Kidney capillary endothelial cell (primary cell): ENCODE data around the gene SETD1B.
"Not testable (repeated sequence)": the region's sequence is repeated elsewhere in the genome, so short reads cannot be mapped to it uniquely, and the experiment has no call there.

Experiments used
- DNase-seq: peaks from one replicate; pipeline ENCODE4 v3.0.0-alpha.2; 2018; ENCODE audit warnings: low spot score

Gene SETD1B

DNA sequence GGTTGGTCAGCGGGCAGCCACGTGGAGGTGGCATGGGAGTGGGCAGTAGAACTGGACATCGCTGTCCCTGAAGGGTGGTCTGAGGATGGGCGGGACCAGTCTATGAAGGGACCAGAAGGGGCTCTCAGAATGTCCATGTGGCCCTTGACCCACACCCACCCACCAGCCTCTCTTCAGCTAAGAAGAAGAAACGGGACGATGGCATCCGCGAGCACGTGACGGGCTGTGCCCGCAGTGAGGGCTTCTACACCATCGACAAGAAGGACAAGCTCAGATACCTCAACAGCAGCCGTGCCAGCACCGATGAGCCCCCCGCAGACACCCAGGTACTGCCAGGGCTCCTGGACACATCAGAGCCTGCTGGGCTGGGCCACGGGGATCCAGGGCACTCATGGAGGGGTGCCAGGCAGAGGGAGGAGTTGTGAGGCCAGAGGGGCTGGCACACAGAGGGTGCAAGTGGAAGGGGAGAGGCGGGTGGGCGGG, 21.3 kb downstream of the SETD1B start:
- DNase-seq, result no peak

DNA sequence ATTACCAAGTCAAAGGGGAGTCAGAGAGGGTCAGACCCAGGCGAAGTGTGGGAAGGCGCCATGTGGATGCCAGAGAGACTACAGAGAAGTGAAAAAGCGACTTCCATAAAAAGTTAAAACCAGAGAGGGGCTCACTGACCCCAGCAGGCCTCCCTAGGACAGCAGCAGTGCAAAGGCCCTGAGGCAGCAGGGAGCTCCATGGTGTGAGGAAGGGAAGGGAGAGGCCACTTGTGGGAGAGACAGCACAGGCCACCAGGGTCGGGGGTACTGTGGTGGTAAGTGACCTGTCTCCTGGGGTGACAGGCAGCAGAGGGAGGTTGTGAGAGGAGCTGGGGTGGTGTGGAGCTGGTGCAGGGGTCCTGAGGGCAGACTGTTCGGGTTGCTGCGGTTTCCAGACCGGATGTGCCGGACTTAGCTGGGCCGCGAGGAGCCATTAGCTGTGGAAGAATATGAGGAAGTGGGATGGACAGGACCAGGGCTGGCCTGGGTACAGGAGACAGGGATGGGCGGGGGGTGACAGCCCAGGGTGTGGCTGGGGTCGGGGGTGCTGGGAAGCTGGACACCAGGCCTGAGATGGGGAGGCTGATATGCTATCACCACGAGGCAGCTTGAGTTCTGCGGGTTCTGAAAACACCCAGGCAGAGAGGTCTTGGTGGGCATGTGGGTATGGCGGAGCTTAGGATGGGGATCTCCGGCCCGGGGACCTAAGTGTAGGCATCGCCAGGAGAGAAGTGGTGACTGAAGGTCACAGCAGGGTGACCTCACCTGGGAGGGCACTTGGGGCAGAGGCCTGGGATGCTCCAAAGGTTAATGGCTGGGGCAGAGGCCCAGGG, 22.7 kb downstream of the SETD1B start:
- no peak for DNase-seq

- DNase-seq, result no peak
These were observed 23.7 kb downstream of the SETD1B start for GRCh38 chr12:121827351-121828099.

DNA sequence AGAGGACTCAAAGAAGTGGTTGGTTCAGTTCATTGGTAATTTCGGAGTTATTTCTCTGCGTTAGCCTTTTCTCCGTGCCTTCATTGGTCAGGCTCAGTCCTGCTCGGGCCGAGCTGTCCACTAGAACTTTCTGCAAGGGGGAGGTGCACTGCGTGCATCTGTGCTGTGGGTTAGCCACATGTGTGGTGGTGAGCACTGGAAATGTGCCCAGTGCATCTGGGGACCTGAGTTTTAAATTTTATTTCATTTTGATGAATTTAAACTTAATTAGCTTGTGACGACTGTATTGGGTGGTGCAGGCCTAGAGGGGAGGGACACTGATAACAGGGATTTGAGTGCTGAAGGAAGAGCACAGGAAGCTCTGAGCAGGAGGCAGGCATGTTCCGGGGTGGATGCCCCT, 24.5 kb downstream of the SETD1B start:
- no peak for DNase-seq

DNA sequence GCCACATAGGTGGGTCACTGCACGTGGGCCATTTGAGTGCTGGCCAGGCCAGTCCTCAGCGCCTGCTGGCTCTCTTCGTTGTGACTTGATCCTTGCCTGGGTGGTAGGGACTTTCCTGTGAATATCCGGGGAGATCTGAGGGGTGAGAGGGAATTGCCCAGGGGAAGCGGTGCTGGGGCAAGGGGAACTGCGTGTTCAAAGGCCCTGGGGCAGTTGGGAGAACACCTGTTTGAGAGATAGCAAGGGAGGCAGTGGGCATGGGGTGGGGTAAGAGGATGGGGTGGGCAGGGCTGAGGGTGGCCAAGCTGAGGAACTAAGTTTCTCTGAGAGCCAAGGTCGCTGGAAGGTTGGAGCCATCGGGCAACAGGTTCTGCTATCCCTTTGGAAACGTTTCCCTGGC, 25.0 kb downstream of the SETD1B start:
- no peak for DNase-seq

GRCh38 chr12:121829250-121829918, 25.6 kb downstream of the SETD1B start:
- no peak for DNase-seq

DNA sequence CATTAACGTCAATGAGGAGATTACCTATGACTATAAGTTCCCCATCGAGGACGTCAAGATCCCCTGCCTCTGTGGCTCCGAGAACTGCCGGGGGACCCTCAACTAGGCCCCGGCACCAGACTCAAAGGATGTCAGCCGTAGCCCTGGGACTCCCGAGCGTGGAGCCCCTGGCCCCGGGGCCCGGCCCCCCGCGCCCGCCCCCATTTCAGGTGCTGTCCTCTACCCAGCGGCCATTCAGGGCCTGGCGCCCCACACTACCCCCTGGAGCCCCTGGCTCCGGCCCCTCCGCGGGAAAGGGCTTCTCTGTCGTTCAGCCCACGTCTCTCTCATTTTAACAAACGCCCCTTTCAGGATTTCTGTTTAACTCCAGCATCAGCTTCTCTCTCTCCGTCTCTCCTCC, 26.3 kb downstream of the SETD1B start:
- DNase-seq, result no peak

DNA sequence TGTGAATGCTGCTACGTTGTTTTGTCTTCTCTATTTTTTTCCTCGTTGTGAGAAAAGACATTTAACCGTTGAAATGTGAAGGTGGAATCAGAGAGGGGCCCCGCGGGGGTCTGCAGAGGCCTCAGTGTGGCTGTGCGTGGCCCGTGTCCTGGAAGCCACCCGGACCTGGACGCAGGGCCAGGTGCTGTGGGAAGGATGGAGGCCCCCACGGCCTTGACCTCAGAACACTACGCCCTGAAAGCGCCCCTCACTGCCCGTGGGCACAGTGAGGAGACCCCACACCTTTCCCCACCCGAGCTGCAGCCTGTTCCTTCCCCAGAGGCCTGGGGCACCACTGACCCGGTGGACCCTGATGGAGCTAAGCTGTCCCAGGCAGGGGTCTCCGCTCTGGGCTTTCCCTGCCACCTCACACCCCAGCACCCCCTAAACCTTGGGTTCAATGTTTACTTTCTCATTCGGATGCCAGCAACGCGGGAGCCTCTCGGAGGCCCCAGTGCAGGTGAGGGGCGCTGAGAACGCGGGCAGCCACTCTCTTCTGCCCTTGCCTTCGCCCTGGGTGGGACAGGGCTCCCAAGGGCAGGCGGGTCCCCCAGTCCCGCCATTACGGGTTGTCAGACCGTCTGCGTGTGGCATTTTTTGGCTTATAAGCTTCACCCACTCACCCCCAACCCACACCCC, 26.9 kb downstream of the SETD1B start:
- DNase-seq, result no peak

DNA sequence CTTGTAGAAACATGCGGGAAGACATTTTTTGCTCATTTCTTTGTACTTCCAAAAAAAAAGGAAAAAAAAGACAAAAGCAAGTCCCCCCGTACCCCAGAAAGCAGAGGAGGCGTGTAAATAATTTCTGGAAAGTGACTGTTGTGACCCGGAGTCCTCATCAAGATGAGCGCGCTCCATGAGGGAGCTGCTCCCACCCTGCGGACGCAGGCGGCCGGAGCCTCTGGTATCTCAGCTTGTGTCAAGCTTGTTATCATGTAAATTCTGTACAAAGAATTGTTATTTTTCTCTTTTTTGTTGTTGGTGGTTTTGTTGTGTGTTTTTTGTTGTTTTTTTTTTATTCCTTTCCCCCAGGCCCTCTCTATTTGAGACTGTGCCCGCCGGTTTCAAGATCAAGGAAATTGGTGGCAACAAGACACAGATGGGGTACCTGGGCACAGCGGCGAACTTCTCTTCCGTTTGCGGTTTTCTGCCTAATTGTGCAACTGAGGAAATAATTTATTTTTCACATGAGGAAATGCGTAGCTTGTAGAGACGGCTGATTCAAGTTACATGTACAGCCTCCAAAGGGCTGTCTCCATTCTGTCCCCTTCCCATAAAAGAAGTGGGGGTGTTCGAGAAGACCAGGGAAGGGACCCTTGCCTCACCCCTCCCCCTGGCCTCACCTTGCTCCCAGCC, 27.9 kb downstream of the SETD1B start:
- DNase-seq, result no peak

DNA sequence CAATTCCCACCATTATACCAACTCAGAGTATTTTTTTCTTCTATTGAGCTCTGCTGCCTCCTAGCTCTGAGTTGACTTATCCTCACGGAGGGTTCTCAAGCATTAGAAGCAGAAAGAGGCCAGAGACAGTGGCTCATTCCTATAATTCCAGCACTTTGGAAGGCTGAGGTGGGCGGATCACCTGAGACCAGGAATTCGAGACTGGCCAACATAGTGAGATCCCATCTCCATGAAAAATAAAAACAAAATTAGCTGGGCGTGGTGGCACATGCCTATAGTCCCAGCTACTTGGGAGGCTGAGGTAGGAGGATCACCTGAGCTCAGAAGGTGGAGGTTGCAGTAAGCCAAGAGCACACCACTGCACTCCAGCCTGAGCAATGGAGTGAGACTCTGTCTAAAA, 33.9 kb downstream of the SETD1B start:
- DNase-seq, result no peak

DNA sequence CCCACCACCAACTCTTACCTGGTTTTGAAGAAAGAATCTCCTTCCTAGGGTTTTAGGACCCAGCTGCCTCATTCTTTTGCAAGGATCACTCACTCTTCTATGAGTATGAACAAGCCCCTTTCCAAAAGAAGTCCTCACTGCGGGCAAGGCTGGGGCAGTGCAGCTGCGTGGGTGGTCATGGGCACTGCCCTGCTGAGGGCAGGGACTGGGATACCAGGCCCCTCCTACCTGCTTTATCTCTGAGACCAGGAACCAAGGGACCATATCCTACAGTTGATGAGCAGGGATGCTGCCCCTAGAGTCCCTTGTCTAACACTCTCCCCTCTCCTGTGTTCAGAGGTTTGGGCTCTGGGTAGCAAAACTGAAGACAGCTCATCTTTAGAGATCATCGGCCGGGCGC, 34.3 kb downstream of the SETD1B start:
- no peak for DNase-seq

GRCh38 chr12:121839106-121839992, 35.5 kb downstream of the SETD1B start:
- DNase-seq, result peak; percentile 98

- no peak for DNase-seq
These were observed 36.4 kb downstream of the SETD1B start for GRCh38 chr12:121839993-121840761.

DNA sequence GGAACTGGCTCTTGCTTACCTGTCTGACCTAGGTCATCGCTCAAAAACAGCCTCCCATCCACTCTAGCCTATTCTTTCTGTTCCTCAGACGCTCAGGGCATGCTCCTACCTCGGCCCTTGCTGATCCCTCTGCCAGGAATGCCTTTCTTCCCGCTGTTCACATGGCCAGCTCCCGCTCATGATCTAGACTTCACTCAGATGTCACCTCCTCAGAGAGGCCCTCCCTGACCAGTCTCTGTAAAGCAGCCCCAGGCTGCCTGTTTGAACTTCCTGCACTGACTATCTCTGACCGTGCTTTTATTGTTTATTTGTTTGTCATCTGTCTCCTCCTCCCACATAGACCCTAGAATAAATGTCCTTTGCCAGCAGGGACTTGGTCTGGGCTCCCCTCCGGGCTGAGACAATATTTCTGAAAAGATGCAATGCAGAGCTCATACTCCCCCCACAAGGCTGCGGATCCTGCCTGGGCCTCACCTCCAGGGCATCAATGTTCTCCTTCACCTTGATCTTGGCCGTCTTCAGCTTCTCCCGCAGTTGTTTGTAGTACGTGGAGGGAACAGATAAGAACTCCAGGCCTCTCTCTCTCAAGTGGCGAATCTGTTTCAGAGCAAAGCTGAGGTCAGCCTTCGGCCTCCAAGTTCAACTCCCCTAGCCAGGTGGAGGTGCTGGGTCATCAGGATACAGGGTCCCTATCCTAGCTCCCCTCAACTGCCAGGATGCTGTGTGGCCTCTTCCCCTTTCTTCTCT, 39.6 kb downstream of the SETD1B start:
- no peak for DNase-seq

DNA sequence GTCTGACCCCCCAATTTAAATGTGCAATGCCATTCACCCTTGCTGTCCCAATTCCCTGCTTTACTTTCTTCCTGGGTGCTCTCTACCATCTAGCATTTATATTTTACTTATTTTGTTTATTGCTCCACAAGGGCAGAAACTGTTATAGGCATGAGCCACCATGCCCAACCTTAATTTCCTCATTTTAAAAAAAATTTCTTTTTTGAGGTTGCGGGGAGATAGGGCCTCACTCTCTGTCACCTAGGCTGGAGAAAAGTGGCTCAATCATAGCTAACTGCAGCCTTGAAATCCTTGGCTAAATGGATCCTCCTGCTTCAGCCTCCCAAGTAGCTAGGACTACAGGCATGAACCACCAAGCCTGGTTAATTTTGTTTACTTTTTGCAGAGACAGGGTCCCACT, 41.9 kb downstream of the SETD1B start:
- DNase-seq, result no peak

DNA sequence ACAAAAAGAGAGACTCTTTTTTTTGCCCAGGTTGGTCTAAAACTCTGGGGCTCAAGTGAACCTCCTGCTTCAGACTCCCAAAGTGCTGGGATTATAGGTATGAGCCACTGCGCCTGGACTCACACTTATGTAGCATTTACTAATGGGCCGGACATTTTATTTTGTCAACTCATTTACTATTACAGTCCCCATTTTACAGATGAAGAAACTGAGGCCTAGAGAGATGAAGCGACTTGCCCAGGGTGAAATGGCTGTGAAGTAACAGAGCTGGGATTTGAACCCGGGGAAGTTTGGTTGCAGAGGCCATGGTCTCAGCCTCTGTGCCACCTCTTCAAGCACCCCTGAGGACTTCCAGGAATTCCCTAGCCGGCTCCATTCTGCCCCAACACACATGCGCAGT, 45.4 kb downstream of the SETD1B start:
- DNase-seq, result no peak

DNA sequence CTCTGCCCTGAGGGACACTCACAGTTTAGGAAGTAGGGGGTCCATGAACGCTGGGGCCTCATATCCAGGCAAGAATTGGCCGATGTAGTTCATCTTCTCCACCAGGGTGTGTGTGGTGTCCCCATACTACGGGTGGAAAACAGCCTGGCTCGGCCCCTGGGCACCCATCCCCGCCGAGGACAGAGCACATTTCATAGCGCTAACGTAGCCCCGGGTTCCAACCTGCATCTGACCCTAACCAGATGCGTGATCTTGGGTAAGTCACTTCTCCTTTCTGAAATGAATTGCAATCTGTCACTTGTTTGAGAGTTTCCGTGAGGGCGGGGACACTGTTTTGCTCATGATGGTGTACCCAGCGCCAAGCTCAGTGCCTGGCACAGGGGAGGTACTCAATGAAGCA, 45.9 kb downstream of the SETD1B start:
- no peak for DNase-seq

- not testable (repeated sequence) for DNase-seq
These were observed 48.6 kb downstream of the SETD1B start for GRCh38 chr12:121852392-121852791.
